Spleen (tissue), 11 donors: ENCODE results near the gene NOTUM. TPM values are rescaled to one million over a fixed set of nuclear protein-coding genes. Genes with fewer than 3 reads are reported as not detected.

Experiments
- DNase-seq: peaks from one replicate; pipeline ENCODE4 v3.0.0-alpha.2; 2020
- H3K27ac ChIP-seq, 8 donors: fragments of 200-600 bp; sonication (generic) in 7 of 8; 1 replicate in 4 of 8; 2 replicates in 4 of 8; pipeline versions ENCODE4 v1.5.0 to v1.8.0; 2016 to 2021; ENCODE audit warnings: inconsistent platforms in 4 of 8, mild to moderate bottlenecking in 4 of 8, moderate library complexity in 1 of 8
- H3K27me3 ChIP-seq, 7 donors: fragments of 200-600 bp; sonication (generic) in 6 of 7; replicated peaks in 1 of 7; 1 replicate in 4 of 7; 2 replicates in 3 of 7; pipeline versions ENCODE4 v1.5.0 to v1.8.0; 2016 to 2021; ENCODE audit warnings: inconsistent platforms in 3 of 7, mild to moderate bottlenecking in 1 of 7
- H3K36me3 ChIP-seq, 6 donors: fragments of 200-600 bp; sonication (generic) in 5 of 6; 1 replicate in 4 of 6; 2 replicates in 2 of 6; pipeline versions ENCODE4 v1.5.0 to v1.8.0; 2016 to 2021; ENCODE audit warnings: inconsistent platforms in 2 of 6
- H3K4me1 ChIP-seq, 6 donors: fragments of 200-600 bp; sonication (generic) in 5 of 6; 1 replicate in 3 of 6; 2 replicates in 3 of 6; pipeline versions ENCODE4 v1.5.0 to v1.8.0; 2016 to 2021; ENCODE audit warnings: inconsistent platforms in 3 of 6
- H3K4me3 ChIP-seq, 8 donors: fragments of 200-600 bp; sonication (generic) in 7 of 8; 1 replicate in 4 of 8; 2 replicates in 4 of 8; pipeline versions ENCODE4 v1.5.0 to v1.8.0; 2016 to 2021; ENCODE audit warnings: inconsistent platforms in 4 of 8, mild to moderate bottlenecking in 4 of 8, moderate library complexity in 2 of 8
- H3K9me3 ChIP-seq, 8 donors: fragments of 200-600 bp; sonication (generic) in 7 of 8; 1 replicate in 4 of 8; 2 replicates in 4 of 8; pipeline versions ENCODE4 v1.5.0 to v1.8.0; 2016 to 2021; ENCODE audit warnings: inconsistent platforms in 4 of 8
- CTCF ChIP-seq, 11 experiments: fragments of 200-600 bp in 7 of 11; fragments of 450-650 bp in 4 of 11; sonication (generic) in 4 of 11; IDR thresholded peaks in 8 of 11; conservative IDR thresholded peaks in 3 of 11; 1 replicate in 7 of 11; 2 replicates in 4 of 11; pipeline versions ENCODE4 v1.4.0 to v1.8.0; 2016 to 2021; ENCODE audit warnings: antibody characterized with exemption in 11 of 11, inconsistent platforms in 4 of 11, mild to moderate bottlenecking in 1 of 11
- POLR2A ChIP-seq, 3 donors: fragments of 450-650 bp; IDR thresholded peaks; one replicate each; pipeline ENCODE4 v1.5.1; 2017; ENCODE audit warnings: antibody characterized with exemption in 3 of 3, mild to moderate bottlenecking in 1 of 3
- POLR2AphosphoS5 ChIP-seq, 3 donors: sonication (generic); formaldehyde crosslinking; IDR thresholded peaks; one replicate each; pipeline ENCODE4 v1.5.1; 2017; ENCODE audit warnings: antibody characterized with exemption in 3 of 3
- whole genome bisulfite sequencing, 5 donors: extraction: QIAGEN DNeasy Blood & Tissue Kit in 3 of 5; methylation state at CpG; one replicate each; pipeline versions ENCODE4 v1.1.5 to v1.1.7; 2013 to 2018; 5-methylcytosine and 5-hydroxymethylcytosine counted together
- intact Hi-C: fragments of 100-400 bp; cut with DNase I; formaldehyde crosslinking; loops from one replicate; pipeline ENCODE4 v1.15.0; 2023; ENCODE audit warnings: low total_unique reads
- polyA plus RNA-seq, 3 donors: library from polyadenylated mRNA; stranded (reverse); fragments of 200-250 nt; gene quantifications; one replicate each; pipeline ENCODE4 v1.2.1, GENCODE V29; 2013
- total RNA-seq, 7 donors: library from RNA; depleted of rRNA in 3 of 7; stranded (reverse); fragments of >200 nt in 3 of 7; fragmentation: NEBNext Ultra II Directional in 4 of 7; extraction: Animal tissue kit (Norgen Biotek cat#: 25700) in 4 of 7; gene quantifications; one replicate each; pipeline versions ENCODE4 v1.1.0 to v1.2.1, GENCODE V29; 2016 to 2021
- donor health status: healthy with polysubstance abuse.
- donor health status: DM: no; HTN: no; CAD: no; lungs with moderate emphysema.
- donor health status: DM: no; HTN: no; CAD: no.
- donor health status: Bipolar disorder and iron deficiency.
- donor health status: healthy.
- donor health status: DM: no; HTN: no; CAD: no.
- donor health status: DM: yes; HTN: yes; CAD: no.

The NOTUM gene
- total and polyA plus RNA-seq, 10 donors = 0.03 to 0.85 (median 0.11) TPM; not detected in 5

- no peaks in the 10 kb centered on the region for H3K27me3 ChIP-seq
- peaks cover 7 to 55% (median 30%) of the 10 kb centered on the region in 6 donors for H3K4me1 ChIP-seq
- 0 to 1% (median 1%) methylated on average over 26 to 76 of the region's 76 CpGs for WGBS, 5 donors
- peak; percentile 98 for DNase-seq
- H3K36me3 ChIP-seq = peaks cover 0 to 33% (median 2%) of the 10 kb centered on the region in 6 donors
- intact Hi-C loops = no loop called here
- peak within 1 kb of the TSS; percentile 85 to 98 (median 97) for H3K27ac ChIP-seq
- peaks cover 0 to 10% (median 0%) of the 10 kb centered on the region in 8 donors for H3K9me3 ChIP-seq
- peak in 3 of 11 experiments; percentile 13 to 37 (median 36) for TF ChIP-seq CTCF (IDR thresholded peaks at IDR 0.05 in 8 of 11, conservative IDR thresholded peaks at IDR 0.05 in 3 of 11)
- peak in 1 of 3 donors; percentile 60 for TF ChIP-seq POLR2A (IDR thresholded peaks at IDR 0.05)
- TF ChIP-seq POLR2AphosphoS5 (IDR thresholded peaks at IDR 0.05) = peak; percentile 89 to 90 (median 89)
- H3K4me3 ChIP-seq = peak within 1 kb of the TSS; percentile 84 to 97 (median 93)
These were observed 16.3 kb upstream of the NOTUM start, which contains the start of gene ASPSCR1 for GRCh38 chr17:81977211-81977808. Gene ASPSCR1 (plus strand): TSS chr17:81977629. CDS start chr17:81977647, 18 bp downstream.

- Histone ChIP-seq H3K36me3 (peaks cover 0 to 26% (median 2%) of the 10 kb centered on the region in 6 donors), H3K27ac (peak overlapping the region; percentile 85 to 98 (median 97)), H3K4me3 (peak overlapping the region; percentile 84 to 97 (median 93)), H3K27me3 (no peaks in the 10 kb centered on the region), H3K9me3 (peaks cover 0 to 10% (median 0%) of the 10 kb centered on the region in 8 donors), H3K4me1 (peaks cover 7 to 52% (median 30%) of the 10 kb centered on the region in 6 donors)
- 20 to 29% (median 26%) methylated on average over 24 to 30 of the region's 30 CpGs for WGBS, 5 donors
- intact Hi-C loops = no loop called here
- DNase-seq = peak; percentile 87
- TF ChIP-seq CTCF (IDR thresholded peaks at IDR 0.05 in 8 of 11, conservative IDR thresholded peaks at IDR 0.05 in 3 of 11) = no peak
- TF ChIP-seq POLR2A (IDR thresholded peaks at IDR 0.05) = no peak
- TF ChIP-seq POLR2AphosphoS5 (IDR thresholded peaks at IDR 0.05) = no peak
These were observed 15.6 kb upstream of the NOTUM start for GRCh38 chr17:81976332-81977210.

- intact Hi-C loops = no loop called here
- H3K27me3 ChIP-seq = peaks cover 0 to 11% (median 0%) of the 10 kb centered on the region in 7 donors
- no peak overlapping the region for H3K27ac ChIP-seq
- no peak for DNase-seq
- no peaks in the 10 kb centered on the region for H3K36me3 ChIP-seq
- peaks cover 0 to 10% (median 0%) of the 10 kb centered on the region in 8 donors for H3K9me3 ChIP-seq
- H3K4me3 ChIP-seq = no peak overlapping the region
- TF ChIP-seq POLR2A (IDR thresholded peaks at IDR 0.05) (no peak), POLR2AphosphoS5 (IDR thresholded peaks at IDR 0.05) (no peak), CTCF (IDR thresholded peaks at IDR 0.05 in 8 of 11, conservative IDR thresholded peaks at IDR 0.05 in 3 of 11) (no peak)
- peaks cover 3 to 32% (median 16%) of the 10 kb centered on the region in 6 donors for H3K4me1 ChIP-seq
These were observed 12.4 kb upstream of the NOTUM start for GRCh38 chr17:81973432-81973831.
